SK-N-SH (cell line): ENCODE data around the gene PTPRG. TPM values are rescaled to one million over a fixed set of nuclear protein-coding genes. Genes with fewer than 3 reads are reported as not detected.

Experiments used
- CTCF ChIA-PET: fragments of 300-600, 350-600 bp; formaldehyde crosslinking; extraction: SDS; loops from one replicate; lab custom pipeline; 2021; lab: Yijun Ruan, JAX
- POLR2A ChIA-PET: fragments of 350-600 bp; sonication (Branson Sonifier 250); formaldehyde crosslinking; extraction: SDS; loops from one replicate; lab custom pipeline; 2020; ENCODE audit warnings: antibody characterized with exemption, inconsistent platforms; lab: Yijun Ruan, JAX
- DNase-seq: peaks from one replicate; pipeline ENCODE4 v3.0.0; 2012
- H2AFZ ChIP-seq: fragments of 200-600 bp; sonication (generic); 2 replicates; pipeline ENCODE4 v1.8.1; 2016; ENCODE audit warnings: antibody characterized with exemption, mild to moderate bottlenecking, low read depth
- H3F3A ChIP-seq: fragments of 200-600 bp; sonication (generic); replicated peaks from 2 replicates; pipeline ENCODE3; 2016; ENCODE audit warnings: antibody characterized with exemption, mild to moderate bottlenecking; ENCODE audit not compliant: insufficient read depth
- H3K27ac ChIP-seq, 2 experiments: fragments of 200-500 bp in 1 of 2; fragments of 200-600 bp in 1 of 2; sonication (Bioruptor generic) in 1 of 2; sonication (generic), shearing (Covaris generic) in 1 of 2; 2 replicates each; pipeline versions ENCODE4 v1.5.1 to v1.6.1; 2014 to 2016; ENCODE audit warnings: low read depth in 2 of 2, inconsistent platforms in 1 of 2, low read length in 1 of 2, mild to moderate bottlenecking in 1 of 2, mixed read lengths in 1 of 2
- H3K27me3 ChIP-seq: fragments of 200-600 bp; sonication (generic), shearing (Covaris generic); 2 replicates; pipeline ENCODE4 v1.6.1; 2016; ENCODE audit warnings: mixed run types; ENCODE audit not compliant: insufficient read depth
- H3K36me3 ChIP-seq, 2 experiments: fragments of 200-500 bp in 1 of 2; fragments of 200-600 bp in 1 of 2; sonication (Bioruptor generic) in 1 of 2; sonication (generic) in 1 of 2; replicated peaks in 1 of 2; 2 replicates each; pipeline versions ENCODE3 to v1.5.1; 2014 to 2016; ENCODE audit warnings: low read length in 1 of 2, mild to moderate bottlenecking in 1 of 2; ENCODE audit not compliant: insufficient read depth in 2 of 2, control insufficient read depth in 1 of 2
- H3K4me1 ChIP-seq, 2 experiments: fragments of 200-500 bp in 1 of 2; fragments of 200-600 bp in 1 of 2; sonication (Bioruptor generic) in 1 of 2; sonication (generic), shearing (Covaris generic) in 1 of 2; 2 replicates each; pipeline versions ENCODE4 v1.5.1 to v1.6.1; 2014 to 2016; ENCODE audit warnings: low read depth in 1 of 2, low read length in 1 of 2, mixed run types in 1 of 2; ENCODE audit not compliant: insufficient read depth in 2 of 2, control insufficient read depth in 1 of 2
- H3K4me2 ChIP-seq: fragments of 200-600 bp; sonication (generic), shearing (Covaris generic); 2 replicates; pipeline ENCODE4 v1.6.1; 2017; ENCODE audit warnings: mixed run types
- H3K4me3 ChIP-seq, 2 experiments: fragments of 200-500 bp in 1 of 2; fragments of 200-600 bp in 1 of 2; sonication (Bioruptor generic) in 1 of 2; sonication (generic), shearing (Covaris generic) in 1 of 2; 2 replicates each; pipeline versions ENCODE4 v1.5.1 to v1.8.1; 2014 to 2016; ENCODE audit warnings: low read depth in 2 of 2, inconsistent platforms in 1 of 2, low read length in 1 of 2, mild to moderate bottlenecking in 1 of 2, mixed read lengths in 1 of 2, moderate library complexity in 1 of 2
- H3K79me2 ChIP-seq: fragments of 200-600 bp; sonication (generic); 2 replicates; pipeline ENCODE4 v1.8.1; 2017; ENCODE audit warnings: mild to moderate bottlenecking; ENCODE audit not compliant: insufficient read depth
- H3K9ac ChIP-seq: fragments of 200-600 bp; sonication (generic); 2 replicates; pipeline ENCODE4 v1.6.1; 2017; ENCODE audit warnings: mixed run types
- H3K9me2 ChIP-seq: fragments of 200-600 bp; sonication (generic); 2 replicates; pipeline ENCODE4 v1.6.1; 2017; ENCODE audit warnings: mixed run types
- H3K9me3 ChIP-seq: fragments of 200-600 bp; sonication (generic); 2 replicates; pipeline ENCODE4 v1.6.1; 2017; ENCODE audit warnings: mixed run types, mild to moderate bottlenecking, moderate library complexity
- H4K20me1 ChIP-seq: fragments of 200-600 bp; sonication (generic); 2 replicates; pipeline ENCODE4 v1.6.1; 2017; ENCODE audit warnings: mild to moderate bottlenecking, mixed run types; ENCODE audit not compliant: insufficient read depth
- ELF1 ChIP-seq: IDR thresholded peaks from 2 replicates; pipeline ENCODE4 v1.4.0; 2012
- GABPA ChIP-seq: IDR thresholded peaks from 2 replicates; pipeline ENCODE4 v1.4.0; 2012; ENCODE audit warnings: low read depth, mild to moderate bottlenecking
- GATA2 ChIP-seq: sonication (generic); formaldehyde crosslinking; IDR thresholded peaks from 2 replicates; pipeline ENCODE4 v1.5.0; 2020; ENCODE audit warnings: mild to moderate bottlenecking, missing genetic modification reagents
- JUND ChIP-seq: IDR thresholded peaks from 2 replicates; pipeline ENCODE4 v1.4.0; 2012
- MEF2A ChIP-seq: IDR thresholded peaks from 2 replicates; pipeline ENCODE4 v1.4.0; 2012; ENCODE audit warnings: low read depth, borderline replicate concordance
- MXI1 ChIP-seq: IDR thresholded peaks from 2 replicates; pipeline ENCODE4 v1.6.1; 2012; ENCODE audit warnings: mild to moderate bottlenecking, low read depth, low read length, improper control_type of control experiment
- NFIC ChIP-seq: IDR thresholded peaks from 2 replicates; pipeline ENCODE4 v1.4.0; 2012; ENCODE audit warnings: borderline replicate concordance
- NRF1 ChIP-seq: IDR thresholded peaks from 2 replicates; pipeline ENCODE4 v1.6.1; 2012; ENCODE audit warnings: low read depth, mild to moderate bottlenecking, low read length
- POLR2AphosphoS5 ChIP-seq: IDR thresholded peaks from 2 replicates; pipeline ENCODE4 v1.6.1; 2012; ENCODE audit warnings: low read depth, low read length
- RAD21 ChIP-seq: IDR thresholded peaks from 2 replicates; pipeline ENCODE4 v1.6.1; 2012; ENCODE audit warnings: mild to moderate bottlenecking, low read length
- RCOR1 ChIP-seq: fragments of 150-350 bp; IDR thresholded peaks from 2 replicates; pipeline ENCODE4 v1.6.1; 2017; ENCODE audit warnings: antibody characterized with exemption, low read length
- RFX5 ChIP-seq: IDR thresholded peaks from 2 replicates; pipeline ENCODE4 v1.6.1; 2012; ENCODE audit warnings: mild to moderate bottlenecking, improper control_type of control experiment, low read length
- RXRA ChIP-seq: IDR thresholded peaks from 2 replicates; pipeline ENCODE4 v1.4.0; 2012; ENCODE audit warnings: low read depth, mild to moderate bottlenecking, borderline replicate concordance
- SMC3 ChIP-seq: IDR thresholded peaks from 2 replicates; pipeline ENCODE4 v1.6.1; 2012; ENCODE audit warnings: low read depth, low read length, improper control_type of control experiment
- TEAD4 ChIP-seq: IDR thresholded peaks from 2 replicates; pipeline ENCODE4 v1.4.0; 2012; ENCODE audit warnings: mild to moderate bottlenecking, borderline replicate concordance; ENCODE audit not compliant: insufficient read depth
- YY1 ChIP-seq: IDR thresholded peaks from 2 replicates; pipeline ENCODE4 v1.4.0; 2012; ENCODE audit warnings: low read depth, mild to moderate bottlenecking
- WGBS: methylation state at CpG from one replicate; pipeline ENCODE4 v1.1.6; 2017; ENCODE audit warnings: low lambda C conversion rate; 5-methylcytosine and 5-hydroxymethylcytosine counted together
- polyA plus RNA-seq, 3 experiments: library from polyadenylated mRNA; depleted of rRNA; stranded (reverse); fragments of >200 nt; gene quantifications; 2 replicates each; pipeline ENCODE4 v1.2.3, GENCODE V29; 2012
- TF ChIP-seq, protein P1 (sequence below): fragments of 150-350 bp; IDR thresholded peaks from 2 replicates; pipeline ENCODE4 v1.6.1; 2016; ENCODE audit warnings: mild to moderate bottlenecking, low read depth, low read length
- TF ChIP-seq, protein P2 (sequence below): fragments of 150-350 bp; IDR thresholded peaks from 2 replicates; pipeline ENCODE4 v1.6.1; 2017; ENCODE audit warnings: antibody characterized with exemption, low read length, low read depth, borderline replicate concordance
- TF ChIP-seq, protein P3 (sequence below): IDR thresholded peaks from 2 replicates; pipeline ENCODE4; 2012
- TF ChIP-seq, protein P4 (sequence below): IDR thresholded peaks from 2 replicates; pipeline ENCODE4 v1.4.0; 2012; ENCODE audit warnings: low read depth
- TF ChIP-seq, protein P5 (sequence below): IDR thresholded peaks from 2 replicates; pipeline ENCODE4 v1.4.0; 2012; ENCODE audit warnings: low read depth, borderline replicate concordance

PTPRG gene
- polyA plus RNA-seq, 1 of the 3 experiments (the other 2 are of a cell fraction), result 14.1 TPM

DNA sequence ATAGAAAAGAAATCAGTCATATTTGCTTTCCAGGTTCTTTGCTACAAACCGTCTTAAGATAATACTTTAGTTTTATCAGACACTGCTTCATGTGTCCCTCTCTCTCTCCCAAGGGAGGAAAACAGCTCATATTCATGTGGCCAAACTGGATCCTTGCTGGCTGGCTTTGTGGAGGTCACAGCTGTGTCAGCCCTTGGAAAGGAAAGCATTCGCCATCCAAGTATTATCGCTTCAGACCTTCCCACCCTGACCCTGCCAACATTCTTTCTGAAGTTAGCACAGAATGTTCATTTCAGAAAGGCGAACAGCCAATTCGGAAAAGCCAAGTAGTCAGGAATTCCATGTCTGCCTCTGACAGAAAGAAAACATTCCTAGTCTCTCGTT lies 598.3 kb downstream of the PTPRG start:
- H3K27ac ChIP-seq, result no peak overlapping the region
- no peaks in the 10 kb centered on the region for H3K27me3 ChIP-seq
- POLR2A ChIA-PET, result no interaction called here
- no peak for DNase-seq
- no peaks in the 10 kb centered on the region for H3F3A ChIP-seq
- CTCF ChIA-PET, result interaction anchor here (1.0 kb wide), 1 partner anchor 24 kb away, joined by 4 read pairs; no protein-coding TSS in a partner anchor
- no peaks in the 10 kb centered on the region for H3K9me3 ChIP-seq
- no peak for TF ChIP-seq RCOR1
- TF ChIP-seq RXRA, result no peak
- TF ChIP-seq, protein P1, sequence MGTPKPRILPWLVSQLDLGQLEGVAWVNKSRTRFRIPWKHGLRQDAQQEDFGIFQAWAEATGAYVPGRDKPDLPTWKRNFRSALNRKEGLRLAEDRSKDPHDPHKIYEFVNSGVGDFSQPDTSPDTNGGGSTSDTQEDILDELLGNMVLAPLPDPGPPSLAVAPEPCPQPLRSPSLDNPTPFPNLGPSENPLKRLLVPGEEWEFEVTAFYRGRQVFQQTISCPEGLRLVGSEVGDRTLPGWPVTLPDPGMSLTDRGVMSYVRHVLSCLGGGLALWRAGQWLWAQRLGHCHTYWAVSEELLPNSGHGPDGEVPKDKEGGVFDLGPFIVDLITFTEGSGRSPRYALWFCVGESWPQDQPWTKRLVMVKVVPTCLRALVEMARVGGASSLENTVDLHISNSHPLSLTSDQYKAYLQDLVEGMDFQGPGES, result no peak
- TF ChIP-seq NRF1, result no peak
- TF ChIP-seq, protein P2, sequence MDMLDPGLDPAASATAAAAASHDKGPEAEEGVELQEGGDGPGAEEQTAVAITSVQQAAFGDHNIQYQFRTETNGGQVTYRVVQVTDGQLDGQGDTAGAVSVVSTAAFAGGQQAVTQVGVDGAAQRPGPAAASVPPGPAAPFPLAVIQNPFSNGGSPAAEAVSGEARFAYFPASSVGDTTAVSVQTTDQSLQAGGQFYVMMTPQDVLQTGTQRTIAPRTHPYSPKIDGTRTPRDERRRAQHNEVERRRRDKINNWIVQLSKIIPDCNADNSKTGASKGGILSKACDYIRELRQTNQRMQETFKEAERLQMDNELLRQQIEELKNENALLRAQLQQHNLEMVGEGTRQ, result no peak
- no peak for TF ChIP-seq TEAD4
- TF ChIP-seq RAD21, result no peak
- no peak for TF ChIP-seq GABPA
- TF ChIP-seq, protein P3, sequence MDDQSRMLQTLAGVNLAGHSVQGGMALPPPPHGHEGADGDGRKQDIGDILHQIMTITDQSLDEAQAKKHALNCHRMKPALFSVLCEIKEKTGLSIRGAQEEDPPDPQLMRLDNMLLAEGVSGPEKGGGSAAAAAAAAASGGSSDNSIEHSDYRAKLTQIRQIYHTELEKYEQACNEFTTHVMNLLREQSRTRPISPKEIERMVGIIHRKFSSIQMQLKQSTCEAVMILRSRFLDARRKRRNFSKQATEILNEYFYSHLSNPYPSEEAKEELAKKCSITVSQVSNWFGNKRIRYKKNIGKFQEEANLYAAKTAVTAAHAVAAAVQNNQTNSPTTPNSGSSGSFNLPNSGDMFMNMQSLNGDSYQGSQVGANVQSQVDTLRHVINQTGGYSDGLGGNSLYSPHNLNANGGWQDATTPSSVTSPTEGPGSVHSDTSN, result no peak
- no peak for TF ChIP-seq MXI1
- TF ChIP-seq RFX5, result no peak
- H3K4me2 ChIP-seq, result no peak overlapping the region
- peaks cover 0 to 6% of the 10 kb centered on the region in 2 experiments for H3K36me3 ChIP-seq
- H3K4me1 ChIP-seq, result no peaks in the 10 kb centered on the region
- WGBS, result 83% methylated on average over 6 of the region's 6 CpGs
- no peak overlapping the region for H3K9ac ChIP-seq
- H3K4me3 ChIP-seq, result no peak overlapping the region
- H3K79me2 ChIP-seq, result no peaks in the 10 kb centered on the region
- H3K9me2 ChIP-seq, result no peaks in the 10 kb centered on the region
- no peaks in the 10 kb centered on the region for H4K20me1 ChIP-seq
- H2AFZ ChIP-seq, result no peak overlapping the region

DNA sequence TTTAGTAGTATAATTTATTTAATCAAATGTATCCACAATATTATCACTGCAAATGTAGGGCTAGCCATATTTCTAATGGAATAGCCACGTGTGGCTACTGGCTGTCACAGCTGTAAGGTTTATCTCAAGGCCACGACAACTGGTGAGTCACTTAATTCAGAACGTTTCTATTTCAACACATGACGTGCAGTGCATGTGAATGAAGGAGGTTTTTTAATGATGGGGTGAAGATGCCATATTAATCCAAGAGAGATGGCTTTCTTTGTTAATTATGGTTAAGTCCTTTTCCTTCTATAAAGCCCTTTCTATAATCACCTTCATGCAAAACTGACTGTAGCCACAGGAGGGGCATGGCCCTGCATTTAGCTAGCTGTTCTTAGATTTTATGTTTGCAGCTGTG lies 600.0 kb downstream of the PTPRG start:
- H3K9ac ChIP-seq, result no peak overlapping the region
- H3K36me3 ChIP-seq, result peaks cover 0 to 6% of the 10 kb centered on the region in 2 experiments
- no peak overlapping the region for H3K4me3 ChIP-seq
- H3K79me2 ChIP-seq, result no peaks in the 10 kb centered on the region
- H3F3A ChIP-seq, result no peaks in the 10 kb centered on the region
- no peak for DNase-seq
- H4K20me1 ChIP-seq, result no peaks in the 10 kb centered on the region
- no peaks in the 10 kb centered on the region for H3K9me3 ChIP-seq
- H3K4me1 ChIP-seq, result no peaks in the 10 kb centered on the region
- H2AFZ ChIP-seq, result no peak overlapping the region
- ChIA-PET CTCF (interaction anchor here (1.1 kb wide), 1 partner anchor 27 kb away, joined by 3 read pairs; no protein-coding TSS in a partner anchor), POLR2A (no interaction called here)
- no peaks in the 10 kb centered on the region for H3K9me2 ChIP-seq
- 60% methylated on average over 4 of the region's 4 CpGs for WGBS
- no peak overlapping the region for H3K4me2 ChIP-seq
- no peaks in the 10 kb centered on the region for H3K27me3 ChIP-seq
- H3K27ac ChIP-seq, result no peak overlapping the region
- TF ChIP-seq GABPA, result no peak
- TF ChIP-seq YY1, result no peak
- no peak for TF ChIP-seq NFIC
- no peak for TF ChIP-seq ELF1
- TF ChIP-seq, protein P4, sequence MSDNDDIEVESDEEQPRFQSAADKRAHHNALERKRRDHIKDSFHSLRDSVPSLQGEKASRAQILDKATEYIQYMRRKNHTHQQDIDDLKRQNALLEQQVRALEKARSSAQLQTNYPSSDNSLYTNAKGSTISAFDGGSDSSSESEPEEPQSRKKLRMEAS, result no peak
- TF ChIP-seq, protein P1, result no peak
- TF ChIP-seq, protein P5, sequence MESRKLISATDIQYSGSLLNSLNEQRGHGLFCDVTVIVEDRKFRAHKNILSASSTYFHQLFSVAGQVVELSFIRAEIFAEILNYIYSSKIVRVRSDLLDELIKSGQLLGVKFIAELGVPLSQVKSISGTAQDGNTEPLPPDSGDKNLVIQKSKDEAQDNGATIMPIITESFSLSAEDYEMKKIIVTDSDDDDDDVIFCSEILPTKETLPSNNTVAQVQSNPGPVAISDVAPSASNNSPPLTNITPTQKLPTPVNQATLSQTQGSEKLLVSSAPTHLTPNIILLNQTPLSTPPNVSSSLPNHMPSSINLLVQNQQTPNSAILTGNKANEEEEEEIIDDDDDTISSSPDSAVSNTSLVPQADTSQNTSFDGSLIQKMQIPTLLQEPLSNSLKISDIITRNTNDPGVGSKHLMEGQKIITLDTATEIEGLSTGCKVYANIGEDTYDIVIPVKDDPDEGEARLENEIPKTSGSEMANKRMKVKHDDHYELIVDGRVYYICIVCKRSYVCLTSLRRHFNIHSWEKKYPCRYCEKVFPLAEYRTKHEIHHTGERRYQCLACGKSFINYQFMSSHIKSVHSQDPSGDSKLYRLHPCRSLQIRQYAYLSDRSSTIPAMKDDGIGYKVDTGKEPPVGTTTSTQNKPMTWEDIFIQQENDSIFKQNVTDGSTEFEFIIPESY, result no peak
- TF ChIP-seq RFX5, result no peak
- no peak for TF ChIP-seq POLR2AphosphoS5
- TF ChIP-seq SMC3, result no peak
- no peak for TF ChIP-seq MEF2A
- TF ChIP-seq, protein P3, result no peak
- no peak for TF ChIP-seq TEAD4
- no peak for TF ChIP-seq MXI1
- no peak for TF ChIP-seq RCOR1
- no peak for TF ChIP-seq JUND
- no peak for TF ChIP-seq GATA2 (CRISPR knock-in tag)
